ENCODE measurements around the gene ARHGEF11.
"Not testable (repeated sequence)": the region's sequence is repeated elsewhere in the genome, so short reads cannot be mapped to it uniquely, and the experiment has no call there.

ARHGEF11 gene, protein sequence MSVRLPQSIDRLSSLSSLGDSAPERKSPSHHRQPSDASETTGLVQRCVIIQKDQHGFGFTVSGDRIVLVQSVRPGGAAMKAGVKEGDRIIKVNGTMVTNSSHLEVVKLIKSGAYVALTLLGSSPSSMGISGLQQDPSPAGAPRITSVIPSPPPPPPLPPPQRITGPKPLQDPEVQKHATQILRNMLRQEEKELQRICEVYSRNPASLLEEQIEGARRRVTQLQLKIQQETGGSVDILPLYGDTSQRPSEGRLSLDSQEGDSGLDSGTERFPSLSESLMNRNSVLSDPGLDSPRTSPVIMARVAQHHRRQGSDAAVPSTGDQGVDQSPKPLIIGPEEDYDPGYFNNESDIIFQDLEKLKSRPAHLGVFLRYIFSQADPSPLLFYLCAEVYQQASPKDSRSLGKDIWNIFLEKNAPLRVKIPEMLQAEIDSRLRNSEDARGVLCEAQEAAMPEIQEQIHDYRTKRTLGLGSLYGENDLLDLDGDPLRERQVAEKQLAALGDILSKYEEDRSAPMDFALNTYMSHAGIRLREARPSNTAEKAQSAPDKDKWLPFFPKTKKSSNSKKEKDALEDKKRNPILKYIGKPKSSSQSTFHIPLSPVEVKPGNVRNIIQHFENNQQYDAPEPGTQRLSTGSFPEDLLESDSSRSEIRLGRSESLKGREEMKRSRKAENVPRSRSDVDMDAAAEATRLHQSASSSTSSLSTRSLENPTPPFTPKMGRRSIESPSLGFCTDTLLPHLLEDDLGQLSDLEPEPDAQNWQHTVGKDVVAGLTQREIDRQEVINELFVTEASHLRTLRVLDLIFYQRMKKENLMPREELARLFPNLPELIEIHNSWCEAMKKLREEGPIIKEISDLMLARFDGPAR (N-terminal part only)

GRCh38 chr1:157045250-157046218, at the start of gene ARHGEF11:
TSS of gene ARHGEF11 (minus strand) at chr1:157045742. CDS start at chr1:157044330, 1,412 bp downstream.
- peak in 1 of 3 experiments; percentile 42 for DNase-seq (ENCODE audit: low read depth in 3 of 3)

DNA sequence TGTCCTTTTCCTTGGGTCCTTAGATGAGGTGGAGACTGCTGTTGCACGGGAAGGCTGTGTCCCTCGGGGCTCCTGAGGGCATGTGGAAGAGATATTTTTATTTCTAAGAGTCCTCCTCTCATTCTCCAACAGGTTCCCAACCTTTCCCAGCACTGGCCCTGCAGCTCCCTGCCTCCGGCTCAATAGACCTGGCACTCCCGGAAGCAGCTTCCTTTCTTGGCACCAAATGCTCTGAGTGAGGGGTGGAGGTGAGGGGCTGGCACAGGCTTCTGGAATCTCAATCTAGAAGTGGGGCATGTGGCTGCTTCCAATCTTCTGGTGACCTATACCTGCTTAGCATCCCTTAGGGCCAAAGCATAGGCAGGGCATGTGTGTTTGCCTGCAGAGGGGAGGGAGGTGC, 49.5 kb upstream of the ARHGEF11 start:
- no peak for DNase-seq (ENCODE audit: low read depth in 3 of 3)

DNA sequence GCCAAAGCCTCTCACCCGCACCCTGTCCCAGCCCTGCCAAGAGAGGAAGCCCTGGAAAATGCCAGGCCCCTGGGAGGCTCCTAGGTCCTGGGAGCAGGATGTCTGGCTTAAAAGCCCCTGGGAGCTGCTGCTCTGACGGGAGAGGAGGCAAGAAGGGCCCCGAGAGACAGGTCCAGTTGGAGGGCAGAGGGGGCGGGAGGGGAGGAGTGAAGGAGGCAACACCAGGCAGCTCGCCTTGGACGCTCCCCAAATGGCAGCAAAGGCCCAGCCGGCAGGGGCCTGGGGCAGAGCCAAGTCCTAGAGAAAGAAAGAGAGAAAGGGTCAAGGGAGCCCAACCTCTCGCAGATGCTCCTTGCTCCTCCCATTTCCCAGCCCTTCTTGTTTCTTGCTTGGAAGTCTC, 47.3 kb upstream of the ARHGEF11 start:
- DNase-seq (ENCODE audit: low read depth in 3 of 3): no peak

- DNase-seq (ENCODE audit: low read depth in 3 of 3): no peak
These were observed 46.2 kb upstream of the ARHGEF11 start for GRCh38 chr1:157091668-157092273.

- DNase-seq (ENCODE audit: low read depth in 3 of 3): no peak
These were observed 45.6 kb upstream of the ARHGEF11 start for GRCh38 chr1:157091186-157091585.

GRCh38 chr1:157090771-157091170, 45.2 kb upstream of the ARHGEF11 start:
- DNase-seq (ENCODE audit: low read depth in 3 of 3): no peak

- DNase-seq (ENCODE audit: low read depth in 3 of 3): peak; percentile 73 to 86 (median 85)
These were observed 44.7 kb upstream of the ARHGEF11 start for GRCh38 chr1:157090196-157090647.

- DNase-seq (ENCODE audit: low read depth in 3 of 3): no peak
These were observed 44.2 kb upstream of the ARHGEF11 start for GRCh38 chr1:157089789-157090188.

- no peak for DNase-seq (ENCODE audit: low read depth in 3 of 3)
These were observed 43.1 kb upstream of the ARHGEF11 start for GRCh38 chr1:157088607-157089006.

DNA sequence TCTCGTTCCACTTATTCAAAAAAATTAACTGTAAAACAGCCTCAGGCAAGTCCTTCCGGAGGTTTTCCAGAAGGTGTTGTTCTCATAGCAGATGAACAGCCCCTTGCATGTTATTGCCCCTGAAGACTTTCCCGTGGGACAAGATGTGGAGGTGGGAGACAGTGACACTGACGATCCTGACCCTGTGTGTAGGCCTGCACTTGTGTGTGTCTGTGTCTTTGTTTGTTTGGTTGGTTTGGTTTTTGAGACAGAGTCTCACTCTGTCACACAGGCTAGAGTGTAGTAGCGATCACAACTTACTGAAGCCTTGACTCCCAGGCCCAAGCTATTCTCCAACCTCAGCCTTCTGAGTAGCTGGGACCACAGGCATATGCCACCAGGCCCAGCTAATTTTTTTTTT, 41.5 kb upstream of the ARHGEF11 start:
- no peak for DNase-seq (ENCODE audit: low read depth in 3 of 3)

DNA sequence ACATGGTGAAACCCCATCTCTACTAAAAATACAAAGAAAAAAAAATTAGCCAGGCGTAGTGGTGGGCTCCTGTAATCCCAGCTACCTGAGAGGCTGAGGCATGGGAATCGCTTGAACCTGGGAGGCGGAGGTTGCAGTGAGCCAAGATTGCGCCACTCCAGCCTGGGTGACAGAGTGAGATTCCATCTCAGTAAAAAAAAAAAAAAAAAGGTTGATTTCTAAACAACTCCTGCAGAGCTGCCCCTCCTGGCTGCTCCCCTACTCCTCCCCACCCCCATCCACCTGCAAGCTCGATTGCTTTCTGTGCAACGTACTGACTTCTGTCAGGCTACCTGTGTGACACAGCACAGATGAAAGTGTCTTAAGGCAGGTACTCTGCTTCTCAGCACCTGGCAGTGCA, 40.8 kb upstream of the ARHGEF11 start:
- no peak for DNase-seq (ENCODE audit: low read depth in 3 of 3)

GRCh38 chr1:157085421-157085820, 39.9 kb upstream of the ARHGEF11 start:
- DNase-seq (ENCODE audit: low read depth in 3 of 3): no peak

DNA sequence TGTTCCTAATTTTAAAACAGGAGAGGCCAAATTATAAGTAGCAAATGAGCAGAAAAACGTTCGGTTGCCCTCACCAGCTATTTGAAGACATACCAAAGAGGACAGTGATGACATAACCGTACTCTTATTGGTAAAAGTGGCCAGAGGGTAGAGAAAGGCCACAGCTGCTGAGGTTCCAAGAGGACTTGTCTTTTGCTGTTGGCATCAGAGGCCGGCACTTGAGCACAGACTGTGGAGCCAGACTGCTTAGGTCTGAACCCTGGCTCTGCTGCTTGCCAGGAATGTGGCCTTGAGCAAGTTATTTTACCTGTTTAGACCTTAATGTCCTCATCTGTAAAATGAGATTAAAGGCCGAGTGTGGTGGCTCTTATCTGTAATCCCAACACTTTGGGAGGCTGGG, 39.2 kb upstream of the ARHGEF11 start:
- DNase-seq (ENCODE audit: low read depth in 3 of 3): no peak

GRCh38 chr1:157081707-157082106, 36.2 kb upstream of the ARHGEF11 start:
- DNase-seq (ENCODE audit: low read depth in 3 of 3): no peak

DNA sequence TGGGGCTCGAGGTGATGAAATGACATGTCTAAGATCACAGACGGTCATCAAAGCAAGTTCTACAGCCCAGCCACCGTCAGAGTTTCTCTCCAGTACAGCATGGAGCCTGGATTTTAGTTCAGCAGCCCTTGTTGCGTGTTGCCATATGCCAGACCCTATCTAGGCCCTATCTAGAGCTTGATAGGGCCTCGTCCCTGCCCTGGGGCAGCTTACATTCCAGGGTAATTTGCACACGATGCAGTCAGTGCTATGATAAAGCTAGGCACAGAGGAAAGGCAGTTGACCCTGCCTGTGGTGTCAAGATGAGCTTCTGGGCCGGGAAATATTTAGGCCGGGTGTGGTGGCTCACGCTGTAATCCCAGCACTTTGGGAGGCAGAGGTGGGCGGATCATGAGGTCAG, 35.2 kb upstream of the ARHGEF11 start:
- DNase-seq (ENCODE audit: low read depth in 3 of 3): no peak

DNA sequence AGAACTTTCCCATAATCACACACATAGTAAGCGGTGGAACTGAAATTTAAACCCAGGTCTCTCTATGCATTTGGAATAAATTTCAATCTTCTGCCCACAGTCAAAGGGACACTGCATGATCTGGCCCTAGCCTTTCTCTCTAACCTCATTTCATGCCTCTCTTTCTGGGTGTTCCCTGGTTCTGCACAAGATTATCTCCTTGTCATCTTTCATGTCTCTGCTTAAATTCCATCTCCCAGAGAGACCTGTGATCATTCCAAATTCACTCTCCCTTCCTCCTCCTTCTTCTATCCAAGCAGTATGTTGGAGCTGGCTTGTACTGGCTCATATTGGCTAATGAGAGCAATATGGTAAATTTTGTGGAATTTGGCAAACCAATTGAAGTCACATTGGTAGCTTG, 31.9 kb upstream of the ARHGEF11 start:
- no peak for DNase-seq (ENCODE audit: low read depth in 3 of 3)

DNA sequence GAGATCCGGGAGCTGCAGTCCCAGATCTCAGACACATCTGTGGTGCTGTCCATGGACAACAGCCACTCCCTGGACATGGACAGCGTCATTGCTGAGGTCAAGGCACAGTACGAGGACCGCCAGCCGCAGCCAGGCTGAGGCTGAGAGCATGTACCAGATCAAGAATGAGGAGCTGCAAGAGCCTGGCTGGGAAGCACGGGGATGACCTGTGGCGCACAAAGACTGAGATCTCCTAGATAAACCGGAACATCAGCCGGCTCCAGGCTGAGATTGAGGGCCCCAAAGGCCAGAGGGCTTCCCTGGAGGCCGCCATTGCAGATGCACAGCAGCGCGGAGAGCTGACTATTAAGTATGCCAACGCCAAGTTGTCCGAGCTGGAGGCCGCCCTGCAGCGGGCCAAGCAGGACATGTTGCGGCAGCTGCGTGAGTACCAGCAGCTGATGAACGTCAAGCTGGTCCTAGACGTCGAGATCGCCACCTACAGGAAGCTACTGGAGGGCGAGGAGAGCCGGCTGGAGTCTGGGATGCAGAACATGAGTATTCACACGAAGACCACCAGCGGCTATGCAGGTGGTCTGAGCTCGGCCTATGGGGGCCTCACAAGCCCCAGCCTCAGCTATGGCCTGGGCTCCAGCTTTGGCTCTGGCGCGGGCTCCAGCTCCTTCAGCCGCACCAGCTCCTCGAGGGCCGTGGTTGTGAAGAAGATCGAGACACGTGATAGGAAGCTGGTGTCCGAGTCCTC, 28.6 kb upstream of the ARHGEF11 start:
- DNase-seq (ENCODE audit: low read depth in 3 of 3): peak in 1 of 3 experiments; percentile 39

DNA sequence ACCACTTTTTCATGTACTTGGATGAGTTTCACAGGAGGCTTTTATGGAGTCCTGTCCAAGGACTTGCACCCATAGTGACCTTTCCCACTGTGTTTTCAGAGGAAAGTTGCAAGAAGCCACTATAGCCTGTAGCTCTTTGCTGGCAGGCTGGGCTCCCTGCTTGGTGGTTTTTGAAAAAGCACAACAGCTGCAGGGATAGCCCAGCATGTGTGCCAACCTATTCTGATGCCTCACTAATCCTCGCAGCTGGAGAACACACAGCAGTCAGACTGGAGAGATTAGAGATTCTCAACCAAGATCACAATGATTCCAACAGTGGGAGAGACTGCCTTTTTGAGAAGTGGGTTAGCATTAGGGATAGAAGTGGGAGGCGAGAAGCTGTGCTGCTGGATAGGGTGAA, 24.1 kb upstream of the ARHGEF11 start:
- no peak for DNase-seq (ENCODE audit: low read depth in 3 of 3)

DNA sequence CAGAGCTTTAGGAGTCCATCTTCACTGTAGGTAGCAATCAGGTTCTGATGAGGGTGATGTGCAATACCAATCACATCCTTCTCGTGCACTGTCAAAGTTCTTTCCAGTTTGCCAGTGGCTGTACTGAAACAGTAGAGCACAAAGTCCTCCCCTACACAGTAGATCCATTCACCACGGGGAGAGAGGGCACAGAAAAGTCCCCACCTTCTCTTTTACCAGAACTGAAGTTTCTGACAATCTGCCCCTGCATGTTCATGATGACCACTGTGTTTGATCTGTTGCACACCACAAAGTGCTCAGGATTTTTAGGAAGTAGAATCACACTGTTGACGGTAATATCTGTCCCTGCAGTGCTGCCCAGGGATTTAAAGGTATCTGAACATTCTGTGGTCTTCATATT, 13.7 kb upstream of the ARHGEF11 start:
- not testable (repeated sequence) for DNase-seq (ENCODE audit: low read depth in 3 of 3)

DNA sequence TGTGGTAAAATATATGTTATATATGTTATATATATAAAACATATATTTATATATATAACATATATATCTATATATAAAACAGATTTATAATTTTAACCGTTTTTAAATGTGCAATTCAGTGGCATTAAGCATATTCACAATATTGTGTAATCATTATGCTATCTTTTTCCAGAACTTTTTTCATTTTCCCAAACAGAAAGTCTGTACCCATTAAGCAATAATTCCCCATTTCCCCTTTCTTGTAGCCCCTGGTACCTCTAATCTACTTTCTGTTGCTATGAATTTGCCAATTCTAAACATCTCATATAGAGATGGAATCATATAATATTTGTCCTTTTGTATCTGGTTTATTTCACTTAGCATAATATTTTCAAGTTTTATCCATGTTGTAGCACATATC, 10.7 kb upstream of the ARHGEF11 start:
- no peak for DNase-seq (ENCODE audit: low read depth in 3 of 3)

Measured in stimulated activated CD4-positive, alpha-beta T cell treated with anti-CD3 and anti-CD28 coated beads, TNF-alpha, amount 100 ng/mL, for 24 hours (primary cell).